GM13977 (cell line): ENCODE measurements around the gene BCAR1.
"Not testable (repeated sequence)": the region's sequence is repeated elsewhere in the genome, so short reads cannot be mapped to it uniquely, and the experiment has no call there.

Source experiments
- DNase-seq: peaks from one replicate; pipeline ENCODE4 v3.0.0; 2012; ENCODE audit warnings: low spot score
- CTCF ChIP-seq: IDR thresholded peaks from 2 replicates; pipeline ENCODE4 v1.5.1; 2012; ENCODE audit warnings: mild to moderate bottlenecking, control low read depth; ENCODE audit not compliant: insufficient read depth; ENCODE audit errors: extremely low read depth, missing control alignments
- in situ Hi-C: fragments of 300-500 bp; cut with MboI; formaldehyde crosslinking; loops from one replicate; pipeline ENCODE4 v1.12.0; 2022; ENCODE audit warnings: low sequenced_read_pairs, low pct_unique_long_range_greater_than_20kb, mixed read lengths, inconsistent platforms; ENCODE audit not compliant: unreplicated experiment

The BCAR1 gene

DNA sequence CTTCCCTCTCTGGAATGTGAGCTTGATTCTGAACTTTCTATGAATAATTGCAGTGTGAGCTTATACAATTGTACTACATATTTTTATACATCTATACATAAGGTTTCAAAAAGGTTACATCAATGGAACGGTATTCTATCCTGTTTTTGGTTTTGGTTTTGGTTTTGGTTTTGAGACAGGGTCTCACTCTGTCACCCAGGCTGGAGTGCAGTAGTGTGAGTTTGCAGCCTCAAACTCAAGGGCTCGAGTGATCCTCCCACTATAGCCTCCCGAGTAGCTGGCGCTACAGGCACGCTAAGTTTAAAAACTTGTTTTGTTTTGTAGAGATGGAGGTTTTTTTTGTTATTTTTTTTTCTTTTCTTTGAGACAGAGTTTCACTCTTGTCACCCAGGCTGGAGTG is 31.6 kb downstream of the BCAR1 start:
- TF ChIP-seq CTCF = no peak
- in situ Hi-C loops = loop anchor here (10.0 to 25.0 kb wide), 2 partner anchors 165 to 542 kb away; no protein-coding TSS in a partner anchor

DNA sequence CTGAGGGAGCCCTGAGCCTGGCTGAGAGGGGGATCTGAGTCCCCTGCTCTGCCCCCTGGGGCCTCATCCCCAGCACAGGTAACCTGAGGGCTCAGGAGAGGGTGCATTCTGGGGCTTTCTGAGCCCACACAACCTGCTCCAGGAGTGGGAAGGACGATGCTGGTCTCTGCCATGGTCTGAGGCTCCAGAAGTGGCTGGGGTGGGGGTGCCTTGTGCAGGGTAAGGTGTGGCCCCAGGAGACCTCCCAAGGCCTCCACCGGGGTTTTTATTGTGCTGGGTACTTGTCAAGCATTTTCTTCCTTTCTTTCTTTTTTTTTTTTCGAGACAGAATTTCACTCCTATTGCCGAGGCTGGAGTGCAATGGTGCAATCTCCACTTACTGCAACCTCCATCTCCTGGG is 32.3 kb downstream of the BCAR1 start:
- DNase-seq = no peak
- in situ Hi-C loops = loop anchor here (10.0 to 25.0 kb wide), 2 partner anchors 166 to 543 kb away; no protein-coding TSS in a partner anchor
- no peak for TF ChIP-seq CTCF

More for the DNA sequence above, 31.6 kb downstream of the BCAR1 start:
- DNase-seq = no peak

GRCh38 chr16:75218256-75219076 is 33.0 kb downstream of the BCAR1 start, which contains the start of gene CTRB1:
Gene CTRB1, plus strand, starts transcription at chr16:75218988. Its CDS starts 20 bp downstream, at chr16:75219008.
- TF ChIP-seq CTCF = no peak

DNA sequence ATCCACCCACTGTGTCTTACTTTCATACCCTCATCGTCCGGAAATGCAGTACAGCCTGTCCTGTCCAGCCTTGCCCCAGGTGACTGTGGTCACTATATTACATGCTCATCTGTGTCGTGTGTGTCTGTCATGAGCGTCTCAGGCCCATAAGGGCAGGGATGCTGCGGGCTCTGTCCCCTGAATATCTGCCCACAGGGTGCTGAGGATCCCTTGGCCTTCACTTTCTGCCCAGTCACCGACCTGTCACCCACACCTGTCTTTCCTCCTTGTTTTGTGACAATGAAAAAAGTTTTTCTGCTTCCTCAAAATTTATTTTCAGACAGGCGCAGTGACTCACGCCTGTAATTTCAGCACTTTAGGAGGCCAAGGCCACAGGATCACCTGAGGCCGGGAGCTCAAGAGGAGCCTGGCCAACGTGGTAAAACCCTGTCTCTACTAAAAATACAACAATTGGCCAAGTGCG is 34.0 kb downstream of the BCAR1 start:
- in situ Hi-C loops = loop anchor here (10.0 to 25.0 kb wide), 2 partner anchors 167 to 545 kb away; no protein-coding TSS in a partner anchor

More at GRCh38 chr16:75218256-75219076, 33.0 kb downstream of the BCAR1 start, which contains the start of gene CTRB1:
- peak; percentile 68 for DNase-seq
- in situ Hi-C loops = loop anchor here (10.0 to 25.0 kb wide), 2 partner anchors 166 to 544 kb away; no protein-coding TSS in a partner anchor

GRCh38 chr16:75216576-75216975 is 34.8 kb downstream of the BCAR1 start:
- no peak for TF ChIP-seq CTCF
- no peak for DNase-seq
- in situ Hi-C loops = loop anchor here (10.0 to 25.0 kb wide), 2 partner anchors 168 to 546 kb away; no protein-coding TSS in a partner anchor

More for the DNA sequence above, 34.0 kb downstream of the BCAR1 start:
- no peak for TF ChIP-seq CTCF
- no peak for DNase-seq

DNA sequence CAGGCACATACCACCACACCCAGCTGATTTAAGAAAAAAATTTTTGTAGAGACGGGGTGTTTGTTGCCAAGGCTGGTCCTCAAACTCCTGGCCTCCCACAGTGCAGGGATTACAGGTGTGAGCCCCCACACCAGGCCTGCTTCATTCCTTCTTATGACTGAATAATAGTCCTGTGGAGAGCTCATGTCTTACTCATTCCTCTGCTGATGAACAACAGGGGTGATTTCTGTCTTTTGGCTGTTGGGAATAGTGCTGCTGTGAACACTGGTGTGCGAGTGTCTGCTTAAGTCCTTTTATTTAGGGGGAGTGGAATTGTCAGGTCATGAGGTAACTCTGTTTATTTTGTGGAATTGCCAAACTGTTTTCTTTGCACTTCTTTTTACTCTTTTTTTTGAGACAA is 35.3 kb downstream of the BCAR1 start:
- no peak for TF ChIP-seq CTCF
- DNase-seq = no peak
- in situ Hi-C loops = loop anchor here (10.0 to 25.0 kb wide), 2 partner anchors 169 to 546 kb away; no protein-coding TSS in a partner anchor

DNA sequence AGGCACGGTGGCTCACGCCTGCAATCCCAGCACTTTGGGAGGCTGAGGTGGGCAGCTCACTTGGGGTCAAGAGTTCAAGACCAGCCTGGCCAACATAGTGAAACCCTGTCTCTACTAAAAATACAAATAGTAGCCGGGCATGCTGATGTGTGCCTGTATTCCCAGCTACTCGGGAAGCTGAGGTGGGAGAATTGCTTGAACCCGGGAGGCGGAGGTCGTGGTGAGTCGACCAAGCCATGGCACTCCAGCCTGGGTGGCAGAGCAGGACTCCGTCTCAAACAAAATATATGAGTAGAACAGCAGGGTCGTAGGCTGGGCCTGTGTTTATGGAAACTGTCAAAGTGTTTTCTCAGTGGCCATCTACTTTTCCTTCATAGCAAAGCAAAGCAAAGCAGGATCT is 40.1 kb downstream of the BCAR1 start:
- in situ Hi-C loops = loop anchor here (10.0 to 25.0 kb wide), 2 partner anchors 174 to 551 kb away; no protein-coding TSS in a partner anchor
- DNase-seq = not testable (repeated sequence)
